Right lobe of liver (tissue), 4 donors: ENCODE results near the gene GABRB2.

Experiments used
- POLR2A ChIP-seq: fragments of 450-650 bp; IDR thresholded peaks from one replicate; pipeline ENCODE4 v1.6.1; 2017; ENCODE audit warnings: antibody characterized with exemption, mild to moderate bottlenecking
- TF ChIP-seq, protein P1 (sequence below), 4 donors: fragments of 200-600 bp in 3 of 4; fragments of 450-650 bp in 1 of 4; IDR thresholded peaks; one replicate each; pipeline versions ENCODE4 v1.5.1 to v1.8.0; 2016 to 2022; ENCODE audit warnings: antibody characterized with exemption in 4 of 4, mild to moderate bottlenecking in 2 of 4
- donor health status: DM: no; HTN: no; CAD: no.
- donor health status: DM: no; HTN: no; CAD: no.
- donor health status: DM: no; HTN: yes; CAD: no.

- TF ChIP-seq, protein P1, sequence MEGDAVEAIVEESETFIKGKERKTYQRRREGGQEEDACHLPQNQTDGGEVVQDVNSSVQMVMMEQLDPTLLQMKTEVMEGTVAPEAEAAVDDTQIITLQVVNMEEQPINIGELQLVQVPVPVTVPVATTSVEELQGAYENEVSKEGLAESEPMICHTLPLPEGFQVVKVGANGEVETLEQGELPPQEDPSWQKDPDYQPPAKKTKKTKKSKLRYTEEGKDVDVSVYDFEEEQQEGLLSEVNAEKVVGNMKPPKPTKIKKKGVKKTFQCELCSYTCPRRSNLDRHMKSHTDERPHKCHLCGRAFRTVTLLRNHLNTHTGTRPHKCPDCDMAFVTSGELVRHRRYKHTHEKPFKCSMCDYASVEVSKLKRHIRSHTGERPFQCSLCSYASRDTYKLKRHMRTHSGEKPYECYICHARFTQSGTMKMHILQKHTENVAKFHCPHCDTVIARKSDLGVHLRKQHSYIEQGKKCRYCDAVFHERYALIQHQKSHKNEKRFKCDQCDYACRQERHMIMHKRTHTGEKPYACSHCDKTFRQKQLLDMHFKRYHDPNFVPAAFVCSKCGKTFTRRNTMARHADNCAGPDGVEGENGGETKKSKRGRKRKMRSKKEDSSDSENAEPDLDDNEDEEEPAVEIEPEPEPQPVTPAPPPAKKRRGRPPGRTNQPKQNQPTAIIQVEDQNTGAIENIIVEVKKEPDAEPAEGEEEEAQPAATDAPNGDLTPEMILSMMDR (IDR thresholded peaks at IDR 0.05) = no peak
- TF ChIP-seq POLR2A = no peak
These were observed 38.9 kb downstream of the GABRB2 start for GRCh38 chr5:161507591-161507990.
